CD14-positive monocyte (primary cell): ENCODE results near the gene EXOC3L1. TPM values are rescaled to one million over a fixed set of nuclear protein-coding genes. Genes with fewer than 3 reads are reported as not detected.
A peak's percentile ranks its signal among the peaks of the same experiment; 100 is the strongest.

ENCODE experiments used
- DNase-seq, 3 donors: peaks; one replicate each; pipeline ENCODE4 v3.0.0-alpha.2; 2011 to 2022
- H2AFZ ChIP-seq: 2 replicates; pipeline ENCODE4 v1.6.0; 2012; ENCODE audit warnings: mild to moderate bottlenecking, low read depth, low read length, inconsistent platforms; ENCODE audit not compliant: insufficient read depth, poor library complexity, severe bottlenecking
- H3K27ac ChIP-seq, 2 donors: 1 replicate in 1 of 2; 2 replicates in 1 of 2; pipeline ENCODE4 v1.5.1; 2012 to 2013; ENCODE audit warnings: low read length in 2 of 2, control low read depth in 1 of 2, inconsistent platforms in 1 of 2, low read depth in 1 of 2, mild to moderate bottlenecking in 1 of 2
- H3K27me3 ChIP-seq, 2 donors: one replicate each; pipeline versions ENCODE4 v1.6.0 to v1.6.1; 2011 to 2013; ENCODE audit warnings: low read length in 2 of 2; ENCODE audit not compliant: control insufficient read depth in 2 of 2, insufficient read depth in 2 of 2
- H3K36me3 ChIP-seq, 2 donors: replicated peaks in 1 of 2; 1 replicate in 1 of 2; 2 replicates in 1 of 2; pipeline versions ENCODE4 v1.5.1 to v1.6.1; 2012 to 2013; ENCODE audit warnings: low read length in 2 of 2, control low read depth in 1 of 2, inconsistent platforms in 1 of 2, mild to moderate bottlenecking in 1 of 2; ENCODE audit not compliant: insufficient read depth in 2 of 2, control insufficient read depth in 1 of 2
- H3K4me1 ChIP-seq, 2 donors: 1 replicate in 1 of 2; 2 replicates in 1 of 2; pipeline versions ENCODE4 v1.5.1 to v1.6.1; 2012 to 2013; ENCODE audit warnings: low read length in 2 of 2, control low read depth in 1 of 2, inconsistent platforms in 1 of 2, mild to moderate bottlenecking in 1 of 2, moderate library complexity in 1 of 2; ENCODE audit not compliant: insufficient read depth in 2 of 2, control insufficient read depth in 1 of 2
- H3K4me2 ChIP-seq: replicated peaks from 2 replicates; pipeline ENCODE3; 2012; ENCODE audit warnings: low read length, moderate library complexity, mild to moderate bottlenecking; ENCODE audit not compliant: poor library complexity, severe bottlenecking; ENCODE audit errors: extremely low read depth
- H3K4me3 ChIP-seq, 3 experiments: fragments of 200-600 bp in 1 of 3; sonication (generic) in 1 of 3; replicated peaks in 1 of 3; 1 replicate in 2 of 3; 2 replicates in 1 of 3; pipeline ENCODE4 v1.5.1; 2011 to 2013; ENCODE audit warnings: low read length in 3 of 3, mild to moderate bottlenecking in 3 of 3, control low read depth in 2 of 3, low read depth in 2 of 3, inconsistent platforms in 1 of 3, moderate library complexity in 1 of 3
- H3K79me2 ChIP-seq: 2 replicates; pipeline ENCODE4 v1.6.0; 2012; ENCODE audit warnings: mild to moderate bottlenecking, control low read depth, inconsistent platforms, low read length, moderate library complexity; ENCODE audit not compliant: insufficient read depth
- H3K9ac ChIP-seq: 2 replicates; pipeline ENCODE4 v1.6.0; 2017; ENCODE audit warnings: low read length, mild to moderate bottlenecking; ENCODE audit not compliant: insufficient read depth, poor library complexity, severe bottlenecking
- H3K9me3 ChIP-seq, 2 donors: replicated peaks in 1 of 2; 1 replicate in 1 of 2; 2 replicates in 1 of 2; pipeline versions ENCODE4 v1.5.1 to v1.6.1; 2012 to 2013; ENCODE audit warnings: low read length in 2 of 2, control low read depth in 1 of 2; ENCODE audit not compliant: control insufficient read depth in 1 of 2, insufficient read depth in 1 of 2
- H4K20me1 ChIP-seq: 2 replicates; pipeline ENCODE4 v1.6.0; 2012; ENCODE audit warnings: mild to moderate bottlenecking, low read length, control low read depth, moderate library complexity; ENCODE audit not compliant: insufficient read depth
- H3K27ac Mint-ChIP-seq, 7 donors: one replicate each; pipeline ENCODE4 v1.8.0; 2020; ENCODE audit warnings: mild to moderate bottlenecking in 7 of 7, mixed read lengths in 7 of 7, moderate library complexity in 6 of 7, inconsistent platforms in 2 of 7
- H3K27me3 Mint-ChIP-seq, 3 donors: one replicate each; pipeline ENCODE4 v1.8.0; 2021 to 2022; ENCODE audit warnings: low read depth in 3 of 3, mild to moderate bottlenecking in 3 of 3, mixed read lengths in 3 of 3, moderate library complexity in 3 of 3, inconsistent platforms in 1 of 3
- H3K36me3 Mint-ChIP-seq, 2 donors: one replicate each; pipeline ENCODE4 v1.8.0; 2020; ENCODE audit warnings: mixed read lengths in 2 of 2, inconsistent platforms in 1 of 2, mild to moderate bottlenecking in 1 of 2
- H3K4me1 Mint-ChIP-seq: one replicate; pipeline ENCODE4 v1.8.0; 2020; ENCODE audit warnings: mild to moderate bottlenecking, mixed read lengths
- H3K4me3 Mint-ChIP-seq, 2 donors: one replicate each; pipeline ENCODE4 v1.8.0; 2020; ENCODE audit warnings: mild to moderate bottlenecking in 2 of 2, mixed read lengths in 2 of 2, moderate library complexity in 1 of 2
- H3K9me3 Mint-ChIP-seq, 7 donors: one replicate each; pipeline ENCODE4 v1.8.0; 2020 to 2022; ENCODE audit warnings: mixed read lengths in 7 of 7, mild to moderate bottlenecking in 6 of 7, moderate library complexity in 6 of 7, inconsistent platforms in 2 of 7
- CTCF ChIP-seq: fragments of 200-600 bp; IDR thresholded peaks from one replicate; pipeline ENCODE4 v1.8.0; 2022; ENCODE audit warnings: antibody characterized with exemption, mild to moderate bottlenecking
- WGBS: methylation state at CpG from one replicate; pipeline ENCODE4 v1.1.5; 2013; ENCODE audit warnings: missing lambda C conversion rate; ENCODE audit not compliant: insufficient coverage; 5-methylcytosine and 5-hydroxymethylcytosine counted together
- intact Hi-C, 2 donors: fragments of 100-400 bp; cut with micrococcal nuclease; formaldehyde crosslinking; loops; one replicate each; pipeline versions ENCODE4 v1.15.0 to v1.15.1; 2023
- polyA plus RNA-seq, 3 donors: library from polyadenylated mRNA; depleted of rRNA in 1 of 3; unstranded in 2 of 3; stranded (reverse) in 1 of 3; fragments of 300-500 nt in 2 of 3; fragments of >200 nt in 1 of 3; fragmentation: Illumina TruSeq in 2 of 3; gene quantifications; 1 replicate in 2 of 3; 2 replicates in 1 of 3; pipeline ENCODE4 v1.2.3, GENCODE V29; 2012 to 2021

EXOC3L1 gene
- polyA plus RNA-seq, 3 donors = 2.8 to 3.7 (median 3.0) TPM

GRCh38 chr16:67191995-67192681 is 2.2 kb upstream of the EXOC3L1 start, which contains the start of gene E2F4:
E2F4 (plus strand) TSS chr16:67192155; CDS start chr16:67192228, 73 bp downstream.
- Mint-ChIP-seq H3K27ac (peak within 1 kb of the TSS; percentile 79 to 88 (median 83)), H3K36me3 (peaks cover 31 to 39% of the 10 kb centered on the region in 2 donors), H3K9me3 (peaks cover 0 to 2% (median 0%) of the 10 kb centered on the region in 7 donors), H3K4me3 (peak within 1 kb of the TSS; percentile 83 to 88), H3K4me1 (peaks cover 30% of the 10 kb centered on the region), H3K27me3 (peaks cover 0 to under 1% (median 0%) of the 10 kb centered on the region in 3 donors)
- peaks cover 18 to 20% of the 10 kb centered on the region in 2 donors for H3K4me1 ChIP-seq
- peak within 1 kb of the TSS; percentile 81 to 99 (median 95) for H3K4me3 ChIP-seq
- no peaks in the 10 kb centered on the region for H3K9me3 ChIP-seq
- DNase-seq = peak; percentile 92 to 94 (median 93)
- intact Hi-C loops = loop anchor here (2.0 to 5.0 kb wide), 3 partner anchors 31 to 55 kb away; partner anchors contain the start of genes FHOD1 (in 2 of the 2) and TMEM208 (in 2 of the 2)
- peaks cover 30 to 33% of the 10 kb centered on the region in 2 donors for H3K36me3 ChIP-seq
- peaks cover 30% of the 10 kb centered on the region for H3K79me2 ChIP-seq
- peak within 1 kb of the TSS; percentile 88 for H2AFZ ChIP-seq
- peak within 1 kb of the TSS; percentile 53 to 87 for H3K27ac ChIP-seq
- WGBS = 0% methylated on average over 54 of the region's 54 CpGs
- H3K27me3 ChIP-seq = no peaks in the 10 kb centered on the region
- H4K20me1 ChIP-seq = peaks cover 50% of the 10 kb centered on the region
- no peak for TF ChIP-seq CTCF
- peak within 1 kb of the TSS; percentile 95 for H3K9ac ChIP-seq
- peak within 1 kb of the TSS; percentile 83 for H3K4me2 ChIP-seq

- peak overlapping the region; percentile 88 for H2AFZ ChIP-seq
- peaks cover 3 to 6% (median 3%) of the 10 kb centered on the region in 3 donors for H3K27me3 Mint-ChIP-seq
- peak overlapping the region in 3 of 7 donors; percentile 45 to 88 (median 80) for H3K27ac Mint-ChIP-seq
- peak overlapping the region; percentile 6 to 88 for H3K4me3 Mint-ChIP-seq
- no peak overlapping the region for H3K27ac ChIP-seq
- no peak overlapping the region for H3K9ac ChIP-seq
- peak overlapping the region in 1 of 3 experiments; percentile 95 for H3K4me3 ChIP-seq
- H3K4me2 ChIP-seq = peak overlapping the region; percentile 17
- peaks cover 23 to 27% of the 10 kb centered on the region in 2 donors for H3K36me3 ChIP-seq
- H3K9me3 Mint-ChIP-seq = peaks cover 0 to 2% (median 0%) of the 10 kb centered on the region in 7 donors
- no peaks in the 10 kb centered on the region for H3K27me3 ChIP-seq
- peaks cover 27% of the 10 kb centered on the region for H3K4me1 Mint-ChIP-seq
- H4K20me1 ChIP-seq = peaks cover 44% of the 10 kb centered on the region
- H3K9me3 ChIP-seq = no peaks in the 10 kb centered on the region
- peaks cover 30% of the 10 kb centered on the region for H3K79me2 ChIP-seq
- peaks cover 26 to 33% of the 10 kb centered on the region in 2 donors for H3K36me3 Mint-ChIP-seq
- intact Hi-C loops = loop anchor here (5.0 kb wide), 1 partner anchor 36 kb away; the partner anchor contains the start of gene TMEM208 (in 2 of the 2)
- TF ChIP-seq CTCF = no peak
- 35% methylated on average over 5 of the region's 9 CpGs for WGBS
- no peak for DNase-seq
- H3K4me1 ChIP-seq = peaks cover 18 to 20% of the 10 kb centered on the region in 2 donors
Measured at GRCh38 chr16:67191411-67191994, 1.6 kb upstream of the EXOC3L1 start.
